Upper lobe of right lung (tissue), 1 donor: ENCODE data around the gene RTRAF. TPM values are rescaled to one million over a fixed set of nuclear protein-coding genes. Genes with fewer than 3 reads are reported as not detected.

Experiments used
- ATAC-seq: fragments of 200-7000 bp; cut with Tn5 transposase; one replicate; pipeline ENCODE4 v1.9.1; 2020; ENCODE audit warnings: mild to moderate bottlenecking, moderate library complexity
- DNase-seq: peaks from one replicate; pipeline ENCODE4 v3.0.0-alpha.2; 2020
- H3K27ac ChIP-seq: fragments of 200-600 bp; one replicate; pipeline ENCODE4 v1.8.0; 2022
- H3K27me3 ChIP-seq: fragments of 200-600 bp; one replicate; pipeline ENCODE4 v1.8.0; 2022; ENCODE audit warnings: mild to moderate bottlenecking
- H3K36me3 ChIP-seq: fragments of 200-600 bp; one replicate; pipeline ENCODE4 v1.8.0; 2022
- H3K4me1 ChIP-seq: fragments of 200-600 bp; one replicate; pipeline ENCODE4 v1.8.0; 2022
- H3K4me3 ChIP-seq: fragments of 200-600 bp; one replicate; pipeline ENCODE4 v1.8.0; 2022; ENCODE audit warnings: mild to moderate bottlenecking
- H3K9me3 ChIP-seq: fragments of 200-600 bp; one replicate; pipeline ENCODE4 v1.8.0; 2022
- CTCF ChIP-seq: fragments of 200-600 bp; IDR thresholded peaks from one replicate; pipeline ENCODE4 v1.8.0; 2022; ENCODE audit warnings: antibody characterized with exemption
- intact Hi-C: fragments of 100-400 bp; cut with DNase I; formaldehyde crosslinking; loops from one replicate; pipeline ENCODE4 v1.11.0; 2022
- total RNA-seq: library from RNA; stranded (reverse); fragmentation: NEBNext Ultra II Directional; extraction: Animal tissue kit (Norgen Biotek cat#: 25700); gene quantifications from one replicate; pipeline ENCODE4 v1.2.1, GENCODE V29; 2021
- donor health status: DM: no; HTN: yes; CAD: no; lungs with severe emphysema.

RTRAF gene
- total RNA-seq, 1 donor from 2014 or later: 104 TPM

- H3K4me1 ChIP-seq: no peaks in the 10 kb centered on the region
- ATAC-seq (no peak), DNase-seq (no peak)
- H3K4me3 ChIP-seq: no peak overlapping the region
- no peaks in the 10 kb centered on the region for H3K9me3 ChIP-seq
- no peaks in the 10 kb centered on the region for H3K27me3 ChIP-seq
- intact Hi-C loops: no loop called here
- H3K36me3 ChIP-seq: peaks cover 85% of the 10 kb centered on the region
- H3K27ac ChIP-seq: no peak overlapping the region
- TF ChIP-seq CTCF: no peak
These were observed 11.3 kb downstream of the RTRAF start for GRCh38 chr14:52000696-52001095.

GRCh38 chr14:52002542-52002941, 13.2 kb downstream of the RTRAF start:
- no peak overlapping the region for H3K27ac ChIP-seq
- intact Hi-C loops: no loop called here

DNA sequence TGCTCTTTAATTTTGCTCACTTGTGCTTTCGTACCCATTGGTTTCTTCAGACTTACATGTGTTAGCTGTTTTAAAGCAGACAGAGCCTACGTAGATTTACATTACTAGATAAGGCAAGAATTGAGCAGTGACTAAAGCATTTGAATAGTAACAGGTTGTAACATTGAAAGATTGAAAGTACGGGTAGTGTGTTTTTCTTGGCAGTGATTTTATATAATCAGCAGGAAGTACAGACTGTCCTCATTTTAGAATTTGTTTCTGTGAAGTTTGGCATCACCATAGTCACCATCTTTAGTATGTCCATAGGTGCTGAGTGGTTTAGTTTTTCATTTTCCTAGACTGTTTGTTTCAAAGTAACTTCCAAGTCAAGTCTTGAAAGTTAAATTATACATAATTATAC, 14.0 kb downstream of the RTRAF start:
- ATAC-seq: no peak
- peaks cover 98% of the 10 kb centered on the region for H3K36me3 ChIP-seq
- intact Hi-C loops: no loop called here

More at GRCh38 chr14:52002542-52002941, 13.2 kb downstream of the RTRAF start:
- Histone ChIP-seq H3K4me3 (no peak overlapping the region), H3K36me3 (peaks cover 95% of the 10 kb centered on the region), H3K27me3 (no peaks in the 10 kb centered on the region), H3K4me1 (no peaks in the 10 kb centered on the region), H3K9me3 (no peaks in the 10 kb centered on the region)
- TF ChIP-seq CTCF: no peak
- DNase-seq (no peak), ATAC-seq (no peak)

DNA sequence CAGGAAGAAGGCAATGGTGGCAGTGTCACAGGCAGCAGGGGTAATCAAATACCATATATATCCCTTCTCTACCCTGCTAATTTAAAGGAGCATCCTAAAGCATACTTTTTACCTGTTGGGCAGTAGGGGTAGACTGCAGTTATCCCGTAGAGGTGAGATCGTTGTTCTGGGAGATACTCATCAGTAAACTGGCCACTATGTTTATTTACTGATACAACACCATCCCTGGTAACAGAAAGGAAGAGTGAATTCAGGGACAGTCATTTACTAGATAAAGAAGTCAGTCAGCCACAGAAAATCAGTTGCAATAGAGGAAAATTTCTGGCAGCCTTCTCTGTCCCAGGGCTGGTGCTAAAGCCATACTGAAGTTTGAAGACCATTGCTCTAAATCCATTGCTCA, 16.3 kb downstream of the RTRAF start:
- Histone ChIP-seq H3K4me3 (no peak overlapping the region), H3K36me3 (peaks cover 98% of the 10 kb centered on the region), H3K27ac (no peak overlapping the region), H3K4me1 (no peaks in the 10 kb centered on the region), H3K27me3 (no peaks in the 10 kb centered on the region), H3K9me3 (no peaks in the 10 kb centered on the region)
- ATAC-seq (no peak), DNase-seq (no peak)
- intact Hi-C loops: no loop called here
- no peak for TF ChIP-seq CTCF

More for the DNA sequence above, 14.0 kb downstream of the RTRAF start:
- H3K27me3 ChIP-seq: no peaks in the 10 kb centered on the region
- H3K9me3 ChIP-seq: no peaks in the 10 kb centered on the region
- H3K4me1 ChIP-seq: no peaks in the 10 kb centered on the region
- no peak overlapping the region for H3K4me3 ChIP-seq
- no peak overlapping the region for H3K27ac ChIP-seq
- DNase-seq: no peak
- no peak for TF ChIP-seq CTCF

DNA sequence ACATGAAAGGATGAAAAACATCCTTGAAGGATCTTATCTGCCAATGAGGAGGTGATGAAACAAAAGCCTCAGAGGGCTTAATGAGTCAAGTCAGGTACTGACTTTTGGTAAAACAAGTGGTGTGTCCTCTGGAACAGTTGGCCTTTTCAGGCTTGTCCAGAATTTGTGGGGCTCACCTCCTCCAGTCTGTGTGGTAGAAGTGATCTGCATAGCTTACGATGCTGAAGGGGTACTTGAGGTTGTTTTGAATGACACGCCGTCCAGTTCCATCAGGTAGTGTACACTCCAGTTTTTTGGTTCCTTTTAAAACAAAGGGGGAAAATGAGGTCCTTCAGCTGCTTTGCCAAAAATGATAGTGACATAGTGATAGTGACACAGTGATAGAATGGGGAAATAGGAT, 17.0 kb downstream of the RTRAF start:
- DNase-seq (no peak), ATAC-seq (no peak)
- no peak overlapping the region for H3K4me3 ChIP-seq
- intact Hi-C loops: no loop called here
- TF ChIP-seq CTCF: no peak
- H3K36me3 ChIP-seq: peaks cover 98% of the 10 kb centered on the region
- no peaks in the 10 kb centered on the region for H3K27me3 ChIP-seq
- H3K9me3 ChIP-seq: no peaks in the 10 kb centered on the region
- no peaks in the 10 kb centered on the region for H3K4me1 ChIP-seq
- no peak overlapping the region for H3K27ac ChIP-seq

DNA sequence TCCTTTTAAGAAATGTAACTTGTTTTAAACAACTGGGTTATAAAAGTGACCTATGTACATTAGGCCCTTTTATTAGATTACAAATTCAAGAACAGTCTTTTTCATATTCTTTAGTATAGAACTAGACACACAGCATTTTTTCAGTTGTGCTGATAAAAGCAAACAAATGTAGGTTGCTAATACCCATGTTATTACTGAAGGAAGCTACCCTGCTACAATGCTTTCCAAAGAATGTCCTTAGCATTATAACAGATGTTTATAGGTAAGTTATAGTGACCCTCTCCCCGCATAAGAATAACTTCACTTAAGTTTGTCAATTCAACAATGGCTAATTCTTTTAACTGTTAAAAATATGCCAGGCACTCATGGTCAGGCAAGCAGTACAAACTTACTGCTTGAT, 17.9 kb downstream of the RTRAF start:
- DNase-seq (no peak), ATAC-seq (no peak)
- no peaks in the 10 kb centered on the region for H3K27me3 ChIP-seq
- no peak for TF ChIP-seq CTCF
- H3K9me3 ChIP-seq: no peaks in the 10 kb centered on the region
- peaks cover 96% of the 10 kb centered on the region for H3K36me3 ChIP-seq
- H3K4me1 ChIP-seq: no peaks in the 10 kb centered on the region
- no peak overlapping the region for H3K27ac ChIP-seq
- H3K4me3 ChIP-seq: no peak overlapping the region
- intact Hi-C loops: no loop called here
